SK-N-SH (cell line): Measurements from ENCODE around the gene CLCN1. TPM values are rescaled to one million over a fixed set of nuclear protein-coding genes. Genes with fewer than 3 reads are reported as not detected.
A peak's percentile ranks its signal among the peaks of the same experiment; 100 is the strongest.

Experiments
- CTCF ChIA-PET: fragments of 300-600, 350-600 bp; formaldehyde crosslinking; extraction: SDS; loops from one replicate; lab custom pipeline; 2021; lab: Yijun Ruan, JAX
- POLR2A ChIA-PET: fragments of 350-600 bp; sonication (Branson Sonifier 250); formaldehyde crosslinking; extraction: SDS; loops from one replicate; lab custom pipeline; 2020; ENCODE audit warnings: antibody characterized with exemption, inconsistent platforms; lab: Yijun Ruan, JAX
- DNase-seq: peaks from one replicate; pipeline ENCODE4 v3.0.0; 2012
- H2AFZ ChIP-seq: fragments of 200-600 bp; sonication (generic); 2 replicates; pipeline ENCODE4 v1.8.1; 2016; ENCODE audit warnings: antibody characterized with exemption, mild to moderate bottlenecking, low read depth
- H3F3A ChIP-seq: fragments of 200-600 bp; sonication (generic); replicated peaks from 2 replicates; pipeline ENCODE3; 2016; ENCODE audit warnings: antibody characterized with exemption, mild to moderate bottlenecking; ENCODE audit not compliant: insufficient read depth
- H3K27ac ChIP-seq, 2 experiments: fragments of 200-500 bp in 1 of 2; fragments of 200-600 bp in 1 of 2; sonication (Bioruptor generic) in 1 of 2; sonication (generic), shearing (Covaris generic) in 1 of 2; 2 replicates each; pipeline versions ENCODE4 v1.5.1 to v1.6.1; 2014 to 2016; ENCODE audit warnings: low read depth in 2 of 2, inconsistent platforms in 1 of 2, low read length in 1 of 2, mild to moderate bottlenecking in 1 of 2, mixed read lengths in 1 of 2
- H3K27me3 ChIP-seq: fragments of 200-600 bp; sonication (generic), shearing (Covaris generic); 2 replicates; pipeline ENCODE4 v1.6.1; 2016; ENCODE audit warnings: mixed run types; ENCODE audit not compliant: insufficient read depth
- H3K36me3 ChIP-seq, 2 experiments: fragments of 200-500 bp in 1 of 2; fragments of 200-600 bp in 1 of 2; sonication (Bioruptor generic) in 1 of 2; sonication (generic) in 1 of 2; replicated peaks in 1 of 2; 2 replicates each; pipeline versions ENCODE3 to v1.5.1; 2014 to 2016; ENCODE audit warnings: low read length in 1 of 2, mild to moderate bottlenecking in 1 of 2; ENCODE audit not compliant: insufficient read depth in 2 of 2, control insufficient read depth in 1 of 2
- H3K4me1 ChIP-seq, 2 experiments: fragments of 200-500 bp in 1 of 2; fragments of 200-600 bp in 1 of 2; sonication (Bioruptor generic) in 1 of 2; sonication (generic), shearing (Covaris generic) in 1 of 2; 2 replicates each; pipeline versions ENCODE4 v1.5.1 to v1.6.1; 2014 to 2016; ENCODE audit warnings: low read depth in 1 of 2, low read length in 1 of 2, mixed run types in 1 of 2; ENCODE audit not compliant: insufficient read depth in 2 of 2, control insufficient read depth in 1 of 2
- H3K4me2 ChIP-seq: fragments of 200-600 bp; sonication (generic), shearing (Covaris generic); 2 replicates; pipeline ENCODE4 v1.6.1; 2017; ENCODE audit warnings: mixed run types
- H3K4me3 ChIP-seq, 2 experiments: fragments of 200-500 bp in 1 of 2; fragments of 200-600 bp in 1 of 2; sonication (Bioruptor generic) in 1 of 2; sonication (generic), shearing (Covaris generic) in 1 of 2; 2 replicates each; pipeline versions ENCODE4 v1.5.1 to v1.8.1; 2014 to 2016; ENCODE audit warnings: low read depth in 2 of 2, inconsistent platforms in 1 of 2, low read length in 1 of 2, mild to moderate bottlenecking in 1 of 2, mixed read lengths in 1 of 2, moderate library complexity in 1 of 2
- H3K79me2 ChIP-seq: fragments of 200-600 bp; sonication (generic); 2 replicates; pipeline ENCODE4 v1.8.1; 2017; ENCODE audit warnings: mild to moderate bottlenecking; ENCODE audit not compliant: insufficient read depth
- H3K9ac ChIP-seq: fragments of 200-600 bp; sonication (generic); 2 replicates; pipeline ENCODE4 v1.6.1; 2017; ENCODE audit warnings: mixed run types
- H3K9me2 ChIP-seq: fragments of 200-600 bp; sonication (generic); 2 replicates; pipeline ENCODE4 v1.6.1; 2017; ENCODE audit warnings: mixed run types
- H3K9me3 ChIP-seq: fragments of 200-600 bp; sonication (generic); 2 replicates; pipeline ENCODE4 v1.6.1; 2017; ENCODE audit warnings: mixed run types, mild to moderate bottlenecking, moderate library complexity
- H4K20me1 ChIP-seq: fragments of 200-600 bp; sonication (generic); 2 replicates; pipeline ENCODE4 v1.6.1; 2017; ENCODE audit warnings: mild to moderate bottlenecking, mixed run types; ENCODE audit not compliant: insufficient read depth
- EP300 ChIP-seq, 2 experiments: IDR thresholded peaks; 2 replicates each; pipeline versions ENCODE4 v1.4.0 to v1.6.1; 2012; ENCODE audit warnings: borderline replicate concordance in 1 of 2, low read depth in 1 of 2, low read length in 1 of 2
- FOSL2 ChIP-seq: IDR thresholded peaks from 2 replicates; pipeline ENCODE4 v1.4.0; 2012; ENCODE audit warnings: low read depth, mild to moderate bottlenecking, moderate library complexity, borderline replicate concordance
- FOXJ3 ChIP-seq: sonication (generic); formaldehyde crosslinking; IDR thresholded peaks from 2 replicates; pipeline ENCODE4 v1.5.1; 2020; ENCODE audit warnings: mild to moderate bottlenecking, missing genetic modification reagents
- FOXM1 ChIP-seq: IDR thresholded peaks from 2 replicates; pipeline ENCODE4 v1.4.0; 2012; ENCODE audit warnings: low read depth, mild to moderate bottlenecking
- GATA2 ChIP-seq: sonication (generic); formaldehyde crosslinking; IDR thresholded peaks from 2 replicates; pipeline ENCODE4 v1.5.0; 2020; ENCODE audit warnings: mild to moderate bottlenecking, missing genetic modification reagents
- IRF3 ChIP-seq: fragments of 150-350 bp; IDR thresholded peaks from 2 replicates; pipeline ENCODE4 v1.6.1; 2016; ENCODE audit warnings: mild to moderate bottlenecking, low read depth, low read length
- MEF2A ChIP-seq: IDR thresholded peaks from 2 replicates; pipeline ENCODE4 v1.4.0; 2012; ENCODE audit warnings: low read depth, borderline replicate concordance
- NFIC ChIP-seq: IDR thresholded peaks from 2 replicates; pipeline ENCODE4 v1.4.0; 2012; ENCODE audit warnings: borderline replicate concordance
- NRF1 ChIP-seq: IDR thresholded peaks from 2 replicates; pipeline ENCODE4 v1.6.1; 2012; ENCODE audit warnings: low read depth, mild to moderate bottlenecking, low read length
- PBX3 ChIP-seq: IDR thresholded peaks from 2 replicates; pipeline ENCODE4; 2012
- TCF12 ChIP-seq: IDR thresholded peaks from 2 replicates; pipeline ENCODE4 v1.4.0; 2012
- USF2 ChIP-seq: fragments of 150-350 bp; IDR thresholded peaks from 2 replicates; pipeline ENCODE4 v1.6.1; 2017; ENCODE audit warnings: antibody characterized with exemption, low read length, low read depth, borderline replicate concordance
- YY1 ChIP-seq: IDR thresholded peaks from 2 replicates; pipeline ENCODE4 v1.4.0; 2012; ENCODE audit warnings: low read depth, mild to moderate bottlenecking
- ZBTB33 ChIP-seq: IDR thresholded peaks from 2 replicates; pipeline ENCODE4 v1.4.0; 2012; ENCODE audit warnings: low read depth, borderline replicate concordance
- WGBS: methylation state at CpG from one replicate; pipeline ENCODE4 v1.1.6; 2017; ENCODE audit warnings: low lambda C conversion rate; 5-methylcytosine and 5-hydroxymethylcytosine counted together
- polyA plus RNA-seq, 3 experiments: library from polyadenylated mRNA; depleted of rRNA; stranded (reverse); fragments of >200 nt; gene quantifications; 2 replicates each; pipeline ENCODE4 v1.2.3, GENCODE V29; 2012

CLCN1 gene
- polyA plus RNA-seq, 1 of the 3 experiments (the other 2 are of a cell fraction) = 0.12 TPM

GRCh38 chr7:143359771-143360353 is 44.0 kb downstream of the CLCN1 start (continued):
- TF ChIP-seq IRF3 (no peak), FOXM1 (no peak), GATA2 (CRISPR knock-in tag) (no peak), PBX3 (no peak), YY1 (no peak)

- ChIA-PET CTCF (interaction anchor here (1.0 to 2.4 kb wide), 5 partner anchors 12 to 121 kb away, joined by 3 to 14 read pairs (median 3); no protein-coding TSS in a partner anchor), POLR2A (no interaction called here)
- DNase-seq = peak; percentile 64
- no peaks in the 10 kb centered on the region for H3K9me3 ChIP-seq
- H3K9me2 ChIP-seq = no peaks in the 10 kb centered on the region
- TF ChIP-seq FOSL2 (peak; percentile 27; the same call in 1 of the 2 replicates), USF2 (no peak)
- peak overlapping the region; percentile 73 to 82 for H3K4me3 ChIP-seq
- peak overlapping the region; percentile 94 for H3K4me2 ChIP-seq
- H2AFZ ChIP-seq = no peak overlapping the region
- H3K27ac ChIP-seq = no peak overlapping the region
- H3F3A ChIP-seq = peaks cover 9% of the 10 kb centered on the region
- H3K27me3 ChIP-seq = no peaks in the 10 kb centered on the region
- H3K36me3 ChIP-seq = peaks cover 0 to 26% of the 10 kb centered on the region in 2 experiments
- H3K79me2 ChIP-seq = no peaks in the 10 kb centered on the region
- WGBS = 36% methylated on average over 19 of the region's 19 CpGs
- no peak overlapping the region for H3K9ac ChIP-seq
- H4K20me1 ChIP-seq = no peaks in the 10 kb centered on the region
- peaks cover 0 to 8% of the 10 kb centered on the region in 2 experiments; a peak in 1 of 4 replicates for H3K4me1 ChIP-seq
Observed at GRCh38 chr7:143360788-143361551, 45.1 kb downstream of the CLCN1 start.

- Histone ChIP-seq H2AFZ (peak overlapping the region; percentile 86; the same call in 1 of the 2 replicates), H3K27me3 (no peaks in the 10 kb centered on the region), H3K4me1 (peaks cover 0 to 8% of the 10 kb centered on the region in 2 experiments; a peak in 1 of 4 replicates), H3K4me2 (peak overlapping the region; percentile 94), H3K36me3 (peaks cover 0 to 19% of the 10 kb centered on the region in 2 experiments), H4K20me1 (no peaks in the 10 kb centered on the region), H3K9me2 (no peaks in the 10 kb centered on the region), H3K27ac (no peak overlapping the region), H3K4me3 (peak overlapping the region; percentile 73 to 82), H3F3A (peaks cover 9% of the 10 kb centered on the region), H3K79me2 (no peaks in the 10 kb centered on the region), H3K9ac (peak overlapping the region; percentile 57; the same call in 1 of the 2 replicates), H3K9me3 (no peaks in the 10 kb centered on the region)
- POLR2A ChIA-PET = no interaction called here
- no peak for DNase-seq
- 3% methylated on average over 24 of the region's 46 CpGs for WGBS
- CTCF ChIA-PET = no interaction called here
- TF ChIP-seq EP300 (IDR thresholded peaks at IDR 0.05; ENCODE audit: borderline replicate concordance in 1 of 2, low read depth in 1 of 2, low read length in 1 of 2) (no peak), FOXJ3 (CRISPR knock-in tag) (no peak), USF2 (no peak), MEF2A (no peak), NRF1 (no peak), NFIC (no peak), TCF12 (no peak), ZBTB33 (no peak), IRF3 (no peak)
Observed at GRCh38 chr7:143361552-143362130, 45.7 kb downstream of the CLCN1 start.
